Measurements from ENCODE around the gene ODF2. TPM values are rescaled to one million over a fixed set of nuclear protein-coding genes. Genes with fewer than 3 reads are reported as not detected.

Gene ODF2
- total RNA-seq, 1 experiment from 2014 or later: 80.6 TPM

- no TSS peak for BruUV-seq (replicated peaks)
- H3K36me3 ChIP-seq (ENCODE audit: insufficient read depth, low read length, poor library complexity, severe bottlenecking): peaks cover 35% of the 10 kb centered on the region
- no peak overlapping the region for H3K27ac ChIP-seq (ENCODE audit: low read depth, low read length, poor library complexity, severe bottlenecking)
- intact Hi-C loops (cut with micrococcal nuclease; ENCODE audit: unreplicated experiment): no loop called here
- H3K27me3 ChIP-seq (replicated peaks; ENCODE audit: insufficient read depth, low read depth, low read length, poor library complexity): no peaks in the 10 kb centered on the region
- CTCF ChIA-PET: no interaction called here
- POLR2A ChIA-PET (ENCODE audit: low non-redundant PET): no interaction called here
- DNase-seq (ENCODE audit: low spot score): no peak
- H3K4me3 ChIP-seq (ENCODE audit: low read depth, low read length, poor library complexity, severe bottlenecking): no peak overlapping the region
- no peaks in the 10 kb centered on the region for H3K9me3 ChIP-seq (ENCODE audit: low read depth, low read length, poor library complexity, severe bottlenecking)
- H3K4me1 ChIP-seq (ENCODE audit: insufficient read depth, low read length, poor library complexity, severe bottlenecking): peaks cover 6% of the 10 kb centered on the region
- TF ChIP-seq EZH2 (IDR thresholded peaks at IDR 0.05; ENCODE audit: borderline replicate concordance, low read depth, low read length, poor library complexity, severe bottlenecking) (no peak), CTCF (conservative IDR thresholded peaks at IDR 0.05; ENCODE audit: low read depth, low read length) (no peak)
Observed at GRCh38 chr9:128473104-128473503, 17.3 kb downstream of the ODF2 start.

DNA sequence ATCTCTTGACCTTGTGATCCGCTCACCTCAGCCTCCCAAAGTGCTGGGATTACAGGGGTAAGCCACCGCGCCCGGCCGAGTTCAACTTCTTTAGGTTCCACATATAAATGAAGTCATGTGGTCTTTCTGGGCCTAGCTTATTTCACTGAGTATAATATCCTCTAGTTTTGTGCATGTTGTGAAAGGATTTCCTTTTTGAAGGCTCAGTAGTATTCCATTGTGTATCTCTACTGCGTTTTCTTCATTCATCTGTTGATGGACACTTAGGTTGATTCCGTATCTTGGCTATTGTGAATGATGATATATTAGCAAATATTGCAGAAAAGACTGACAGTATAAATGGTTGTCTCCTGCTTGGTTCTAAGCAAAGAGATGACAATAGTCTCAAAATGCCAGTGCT is 20.1 kb downstream of the ODF2 start:
- Histone ChIP-seq H3K36me3 (ENCODE audit: insufficient read depth, low read length, poor library complexity, severe bottlenecking) (peaks cover 33% of the 10 kb centered on the region), H3K4me1 (ENCODE audit: insufficient read depth, low read length, poor library complexity, severe bottlenecking) (no peaks in the 10 kb centered on the region), H3K27ac (ENCODE audit: low read depth, low read length, poor library complexity, severe bottlenecking) (no peak overlapping the region), H3K27me3 (replicated peaks; ENCODE audit: insufficient read depth, low read depth, low read length, poor library complexity) (no peaks in the 10 kb centered on the region), H3K4me3 (ENCODE audit: low read depth, low read length, poor library complexity, severe bottlenecking) (no peak overlapping the region), H3K9me3 (ENCODE audit: low read depth, low read length, poor library complexity, severe bottlenecking) (no peaks in the 10 kb centered on the region)
- BruUV-seq (replicated peaks): no TSS peak
- TF ChIP-seq CTCF (conservative IDR thresholded peaks at IDR 0.05; ENCODE audit: low read depth, low read length) (no peak), EZH2 (IDR thresholded peaks at IDR 0.05; ENCODE audit: borderline replicate concordance, low read depth, low read length, poor library complexity, severe bottlenecking) (no peak)
- intact Hi-C loops (cut with micrococcal nuclease; ENCODE audit: unreplicated experiment): no loop called here
- ChIA-PET CTCF (no interaction called here), POLR2A (ENCODE audit: low non-redundant PET) (no interaction called here)
- DNase-seq (ENCODE audit: low spot score): no peak

- BruUV-seq (replicated peaks): no TSS peak
- peaks cover 57% of the 10 kb centered on the region for H3K36me3 ChIP-seq (ENCODE audit: insufficient read depth, low read length, poor library complexity, severe bottlenecking)
- no peaks in the 10 kb centered on the region for H3K27me3 ChIP-seq (replicated peaks; ENCODE audit: insufficient read depth, low read depth, low read length, poor library complexity)
- no peak overlapping the region for H3K4me3 ChIP-seq (ENCODE audit: low read depth, low read length, poor library complexity, severe bottlenecking)
- CTCF ChIA-PET: no interaction called here
- intact Hi-C loops (cut with micrococcal nuclease; ENCODE audit: unreplicated experiment): no loop called here
- DNase-seq (ENCODE audit: low spot score): no peak
- POLR2A ChIA-PET (ENCODE audit: low non-redundant PET): no interaction called here
- no peaks in the 10 kb centered on the region for H3K4me1 ChIP-seq (ENCODE audit: insufficient read depth, low read length, poor library complexity, severe bottlenecking)
- H3K9me3 ChIP-seq (ENCODE audit: low read depth, low read length, poor library complexity, severe bottlenecking): no peaks in the 10 kb centered on the region
- H3K27ac ChIP-seq (ENCODE audit: low read depth, low read length, poor library complexity, severe bottlenecking): no peak overlapping the region
- no peak for TF ChIP-seq EZH2 (IDR thresholded peaks at IDR 0.05; ENCODE audit: borderline replicate concordance, low read depth, low read length, poor library complexity, severe bottlenecking)
- TF ChIP-seq CTCF (conservative IDR thresholded peaks at IDR 0.05; ENCODE audit: low read depth, low read length): no peak
Observed at GRCh38 chr9:128479262-128479661, 23.5 kb downstream of the ODF2 start.
